ENCODE data around the gene CDH13.

DNA sequence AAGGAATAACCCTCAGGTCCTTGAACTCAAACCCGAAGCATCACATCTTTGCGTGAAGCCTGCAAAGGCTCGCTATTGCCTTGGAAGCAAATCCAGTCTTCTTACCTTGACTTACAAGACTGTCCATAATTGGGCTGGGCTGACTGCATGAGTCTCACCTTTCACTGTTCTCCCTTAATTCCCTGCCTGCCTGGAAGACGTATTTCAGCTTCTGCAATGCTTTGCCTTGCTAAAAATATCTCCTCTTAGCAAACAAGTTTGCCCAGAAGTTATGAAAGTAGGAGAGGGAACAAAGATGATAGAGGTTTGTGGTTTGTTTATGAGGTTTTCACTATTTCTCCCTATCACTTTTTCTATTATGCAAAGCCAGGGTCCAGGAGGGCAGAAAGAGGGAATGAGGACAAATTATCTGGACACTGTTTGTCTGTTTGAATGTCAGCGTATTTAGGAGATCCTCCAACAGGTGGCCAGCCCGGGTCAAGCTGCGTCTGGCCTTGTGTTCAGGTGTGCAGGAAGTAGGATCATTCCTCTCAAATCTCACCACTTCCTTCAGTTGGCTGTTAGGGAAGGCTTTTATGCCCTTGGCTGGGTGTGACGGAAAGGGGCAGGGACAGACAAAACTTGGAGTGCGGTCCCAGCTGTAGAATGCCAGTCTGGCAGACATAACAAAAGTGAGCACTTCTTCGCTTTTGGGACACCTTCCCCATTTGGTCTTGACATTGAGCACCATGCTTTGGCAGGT, 488.9 kb downstream of the CDH13 start:
- no peak for TF ChIP-seq CTCF (IDR thresholded peaks at IDR 0.05)
- TF ChIP-seq POLR2A (IDR thresholded peaks at IDR 0.05): no peak

Measured in thyroid gland (tissue), 4 donors.